DOHH2 (cell line): Measurements from ENCODE around the gene RAI1.

Experiments used
- H3F3A ChIP-seq: fragments of 200-600 bp; sonication (generic), shearing (Covaris generic); 2 replicates; pipeline ENCODE4 v1.6.0; 2016; ENCODE audit warnings: antibody characterized with exemption, mild to moderate bottlenecking; ENCODE audit not compliant: control insufficient read depth, insufficient read depth
- H3K27ac ChIP-seq: fragments of 200-600 bp; sonication (generic); 2 replicates; pipeline ENCODE4 v1.5.1; 2014; ENCODE audit warnings: low read depth, mild to moderate bottlenecking, low read length, moderate library complexity
- H3K27me3 ChIP-seq: fragments of 200-600 bp; sonication (generic); 2 replicates; pipeline ENCODE4 v1.6.1; 2014; ENCODE audit warnings: mild to moderate bottlenecking, low read length, mixed read lengths; ENCODE audit not compliant: control insufficient read depth
- H3K36me3 ChIP-seq: fragments of 200-600 bp; sonication (generic); 2 replicates; pipeline ENCODE4 v1.6.1; 2014; ENCODE audit warnings: mild to moderate bottlenecking, low read length, moderate library complexity, mixed read lengths; ENCODE audit not compliant: control insufficient read depth
- H3K4me1 ChIP-seq: fragments of 200-600 bp; sonication (generic); 2 replicates; pipeline ENCODE4 v1.6.1; 2014; ENCODE audit warnings: mild to moderate bottlenecking, low read length, mixed read lengths; ENCODE audit not compliant: control insufficient read depth
- H3K4me2 ChIP-seq: fragments of 200-600 bp; sonication (generic); 2 replicates; pipeline ENCODE4 v1.6.0; 2014; ENCODE audit warnings: mild to moderate bottlenecking, low read length, moderate library complexity
- H3K4me3 ChIP-seq: fragments of 200-600 bp; sonication (generic); 2 replicates; pipeline ENCODE4 v1.5.1; 2014; ENCODE audit warnings: mild to moderate bottlenecking, low read length, mixed read lengths
- H3K79me2 ChIP-seq: fragments of 200-600 bp; sonication (generic); 2 replicates; pipeline ENCODE4 v1.6.1; 2014; ENCODE audit warnings: mild to moderate bottlenecking, low read length, mixed read lengths; ENCODE audit not compliant: control insufficient read depth
- H3K9me2 ChIP-seq: fragments of 200-600 bp; sonication (generic); replicated peaks from 2 replicates; pipeline ENCODE4 v1.6.1; 2014; ENCODE audit warnings: mild to moderate bottlenecking, low read length, mixed read lengths; ENCODE audit not compliant: control insufficient read depth
- H3K9me3 ChIP-seq: fragments of 200-600 bp; sonication (generic); 2 replicates; pipeline ENCODE4 v1.6.1; 2014; ENCODE audit warnings: antibody characterized with exemption, low read length, mixed read lengths; ENCODE audit not compliant: control insufficient read depth, insufficient read depth
- H4K20me1 ChIP-seq: fragments of 200-600 bp; sonication (generic); 2 replicates; pipeline ENCODE4 v1.6.0; 2014; ENCODE audit warnings: low read depth, mild to moderate bottlenecking, antibody characterized with exemption, low read length, moderate library complexity; ENCODE audit not compliant: control insufficient read depth, insufficient read depth
- CTCF ChIP-seq: fragments of 200-600 bp; sonication (generic); IDR thresholded peaks from one replicate; pipeline ENCODE4 v1.5.1; 2014; ENCODE audit warnings: antibody characterized with exemption, mild to moderate bottlenecking, low read depth, low read length; ENCODE audit not compliant: poor library complexity, severe bottlenecking
- EZH2phosphoT487 ChIP-seq: fragments of 200-600 bp; sonication (generic); IDR thresholded peaks from 2 replicates; pipeline ENCODE4 v1.6.1; 2017; ENCODE audit warnings: borderline replicate concordance, mild to moderate bottlenecking, antibody characterized with exemption, low read length, moderate library complexity, mixed read lengths

Gene RAI1

GRCh38 chr17:17827826-17828621, 146.8 kb downstream of the RAI1 start:
- no peaks in the 10 kb centered on the region for H3K27me3 ChIP-seq
- H3K79me2 ChIP-seq: peaks cover 95% of the 10 kb centered on the region
- H3K9me3 ChIP-seq: no peaks in the 10 kb centered on the region
- H3F3A ChIP-seq: no peaks in the 10 kb centered on the region
- peaks cover 9% of the 10 kb centered on the region; the same call in 1 of the 2 replicates for H4K20me1 ChIP-seq
- H3K9me2 ChIP-seq: no peaks in the 10 kb centered on the region
- no peak overlapping the region for H3K4me2 ChIP-seq
- no peak overlapping the region for H3K27ac ChIP-seq
- no peak overlapping the region for H3K4me3 ChIP-seq
- H3K36me3 ChIP-seq: peaks cover 49% of the 10 kb centered on the region
- TF ChIP-seq EZH2phosphoT487 (no peak), CTCF (no peak)
- H3K4me1 ChIP-seq: peaks cover 56% of the 10 kb centered on the region

- no peak overlapping the region for H3K4me2 ChIP-seq
- H3K27me3 ChIP-seq: no peaks in the 10 kb centered on the region
- no peaks in the 10 kb centered on the region for H3K9me3 ChIP-seq
- peaks cover 61% of the 10 kb centered on the region for H3K36me3 ChIP-seq
- peaks cover 57% of the 10 kb centered on the region for H3K4me1 ChIP-seq
- no peak overlapping the region for H3K27ac ChIP-seq
- no peak for TF ChIP-seq EZH2phosphoT487
- no peak for TF ChIP-seq CTCF
- H3K79me2 ChIP-seq: peaks cover 97% of the 10 kb centered on the region
- H3K9me2 ChIP-seq: no peaks in the 10 kb centered on the region
- peaks cover 8% of the 10 kb centered on the region; the same call in 1 of the 2 replicates for H4K20me1 ChIP-seq
- H3K4me3 ChIP-seq: no peak overlapping the region
- peaks cover 12% of the 10 kb centered on the region for H3F3A ChIP-seq
Measured at GRCh38 chr17:17830269-17830567, 149.0 kb downstream of the RAI1 start.

- H3K9me2 ChIP-seq: no peaks in the 10 kb centered on the region
- no peak overlapping the region for H3K27ac ChIP-seq
- H3K27me3 ChIP-seq: no peaks in the 10 kb centered on the region
- peaks cover 12% of the 10 kb centered on the region for H3F3A ChIP-seq
- no peak overlapping the region for H3K4me2 ChIP-seq
- TF ChIP-seq EZH2phosphoT487 (no peak), CTCF (no peak)
- H3K36me3 ChIP-seq: peaks cover 65% of the 10 kb centered on the region
- H3K4me1 ChIP-seq: peaks cover 57% of the 10 kb centered on the region
- H3K79me2 ChIP-seq: peaks cover 97% of the 10 kb centered on the region
- H4K20me1 ChIP-seq: peaks cover 8% of the 10 kb centered on the region; the same call in 1 of the 2 replicates
- H3K9me3 ChIP-seq: no peaks in the 10 kb centered on the region
- no peak overlapping the region for H3K4me3 ChIP-seq
Measured at GRCh38 chr17:17830740-17831207, 149.5 kb downstream of the RAI1 start.
